Fibroblast of lung (primary cell): ENCODE measurements around the gene CLN5. TPM values are rescaled to one million over a fixed set of nuclear protein-coding genes. Genes with fewer than 3 reads are reported as not detected.

ENCODE experiments used
- DNase-seq, 2 donors: peaks; one replicate each; pipeline versions ENCODE4 v3.0.0 to v3.0.0-alpha.2; 2010; ENCODE audit warnings: low read depth in 2 of 2
- H2AFZ ChIP-seq: 2 replicates; pipeline ENCODE4 v1.5.1; 2012; ENCODE audit warnings: low read length, control low read depth, inconsistent platforms
- H3K27ac ChIP-seq: 2 replicates; pipeline ENCODE4 v1.5.1; 2011; ENCODE audit warnings: low read length, control low read depth; ENCODE audit not compliant: insufficient read depth
- H3K27me3 ChIP-seq: 2 replicates; pipeline ENCODE4 v1.5.1; 2011; ENCODE audit warnings: mild to moderate bottlenecking, low read length; ENCODE audit not compliant: control insufficient read depth, insufficient read depth
- H3K36me3 ChIP-seq: 2 replicates; pipeline ENCODE4 v1.5.1; 2011; ENCODE audit warnings: low read length; ENCODE audit not compliant: control insufficient read depth, insufficient read depth
- H3K4me1 ChIP-seq: 2 replicates; pipeline ENCODE4 v1.5.1; 2011; ENCODE audit warnings: low read length; ENCODE audit not compliant: control insufficient read depth, insufficient read depth; ENCODE audit errors: extremely low read depth
- H3K4me2 ChIP-seq: 2 replicates; pipeline ENCODE4 v1.5.1; 2011; ENCODE audit warnings: low read length, control low read depth; ENCODE audit not compliant: insufficient read depth; ENCODE audit errors: extremely low read depth
- H3K4me3 ChIP-seq, 4 experiments: fragments of 200-600 bp in 1 of 4; sonication (generic) in 1 of 4; replicated peaks in 1 of 4; 2 replicates each; pipeline ENCODE4 v1.5.1; 2011 to 2016; ENCODE audit warnings: low read length in 4 of 4, low read depth in 3 of 4, mild to moderate bottlenecking in 3 of 4, control low read depth in 2 of 4, inconsistent platforms in 1 of 4, mixed read lengths in 1 of 4; ENCODE audit not compliant: insufficient read depth in 1 of 4; ENCODE audit errors: control extremely low read depth in 1 of 4
- H3K79me2 ChIP-seq: 2 replicates; pipeline ENCODE4 v1.5.1; 2012; ENCODE audit warnings: mild to moderate bottlenecking, low read length, inconsistent platforms; ENCODE audit not compliant: control insufficient read depth, insufficient read depth
- H3K9ac ChIP-seq: 2 replicates; pipeline ENCODE4 v1.5.1; 2011; ENCODE audit warnings: mild to moderate bottlenecking, low read length, control low read depth; ENCODE audit not compliant: insufficient read depth
- H3K9me3 ChIP-seq: 2 replicates; pipeline ENCODE4 v1.5.1; 2012; ENCODE audit warnings: low read depth, low read length; ENCODE audit not compliant: control insufficient read depth, insufficient read depth
- H4K20me1 ChIP-seq: 2 replicates; pipeline ENCODE4 v1.5.1; 2011; ENCODE audit warnings: low read length; ENCODE audit not compliant: control insufficient read depth, insufficient read depth; ENCODE audit errors: extremely low read depth
- CTCF ChIP-seq, 2 donors: IDR thresholded peaks in 1 of 2; conservative IDR thresholded peaks in 1 of 2; 1 replicate in 1 of 2; 2 replicates in 1 of 2; pipeline ENCODE4 v1.5.1; 2011 to 2012; ENCODE audit warnings: low read length in 2 of 2, control low read depth in 1 of 2, inconsistent platforms in 1 of 2, low read depth in 1 of 2, mild to moderate bottlenecking in 1 of 2
- EZH2 ChIP-seq: IDR thresholded peaks from 2 replicates; pipeline ENCODE4 v1.5.1; 2012; ENCODE audit warnings: low read length, control low read depth, mild to moderate bottlenecking; ENCODE audit errors: missing control alignments
- polyA plus RNA-seq, 2 donors: library from polyadenylated mRNA; depleted of rRNA in 1 of 2; stranded (reverse) in 1 of 2; unstranded in 1 of 2; fragments of >200 nt; gene quantifications; 2 replicates each; pipeline ENCODE4 v1.2.1, GENCODE V29; 2011 to 2012; ENCODE audit warnings: missing spikeins in 1 of 2
- total RNA-seq: library from RNA; depleted of rRNA; stranded (reverse); fragments of >200 nt; gene quantifications from 2 replicates; pipeline ENCODE4 v1.2.1, GENCODE V29; 2014

The CLN5 gene
- total and polyA plus RNA-seq, 2 donors (not counting 1 experiment from before 2014, with no cell fraction given), result 30.0 to 37.8 TPM

- H3K27ac ChIP-seq, result no peak overlapping the region
- H3K79me2 ChIP-seq, result no peaks in the 10 kb centered on the region
- peaks cover 3% of the 10 kb centered on the region for H3K36me3 ChIP-seq
- no peak for DNase-seq
- H4K20me1 ChIP-seq, result no peaks in the 10 kb centered on the region
- no peak overlapping the region for H3K9ac ChIP-seq
- no peaks in the 10 kb centered on the region for H3K27me3 ChIP-seq
- no peak overlapping the region for H2AFZ ChIP-seq
- TF ChIP-seq CTCF (conservative IDR thresholded peaks at IDR 0.05 in 1 of 2, IDR thresholded peaks at IDR 0.05 in 1 of 2; ENCODE audit: low read depth in 1 of 2, low read length in 2 of 2) (no peak), EZH2 (no peak)
- no peak overlapping the region for H3K4me3 ChIP-seq
- no peaks in the 10 kb centered on the region for H3K4me1 ChIP-seq
- no peaks in the 10 kb centered on the region for H3K9me3 ChIP-seq
- H3K4me2 ChIP-seq, result no peak overlapping the region
Measured at GRCh38 chr13:77048681-77049080, 56.8 kb downstream of the CLN5 start.

GRCh38 chr13:77053192-77053591 is 61.3 kb downstream of the CLN5 start:
- H4K20me1 ChIP-seq, result no peaks in the 10 kb centered on the region
- no peaks in the 10 kb centered on the region for H3K27me3 ChIP-seq
- no peak overlapping the region for H3K4me2 ChIP-seq
- H3K9ac ChIP-seq, result no peak overlapping the region
- TF ChIP-seq EZH2 (no peak), CTCF (conservative IDR thresholded peaks at IDR 0.05 in 1 of 2, IDR thresholded peaks at IDR 0.05 in 1 of 2; ENCODE audit: low read depth in 1 of 2, low read length in 2 of 2) (no peak)
- no peaks in the 10 kb centered on the region for H3K9me3 ChIP-seq
- no peak for DNase-seq
- H3K79me2 ChIP-seq, result no peaks in the 10 kb centered on the region
- H3K4me3 ChIP-seq, result no peak overlapping the region
- no peaks in the 10 kb centered on the region for H3K4me1 ChIP-seq
- H2AFZ ChIP-seq, result no peak overlapping the region
- H3K36me3 ChIP-seq, result peaks cover 5% of the 10 kb centered on the region
- no peak overlapping the region for H3K27ac ChIP-seq

Other genes starting within 250 kb of the CLN5 start
- gene KCTD12, start 105.7 kb upstream of the CLN5 start, total RNA-seq, result 35.3 and 36.5 TPM in 2 replicates
- 9.9 and 48.2 TPM in 2 replicates for gene KCTD12, start 105.7 kb upstream of the CLN5 start, polyA plus RNA-seq
- not detected in 2 replicates for gene ACOD1, start 43.6 kb upstream of the CLN5 start, total RNA-seq
- gene ACOD1, start 43.6 kb upstream of the CLN5 start, polyA plus RNA-seq, result not detected in 2 replicates
- gene FBXL3, start 35.1 kb downstream of the CLN5 start, total RNA-seq, result 56.0 and 61.8 TPM in 2 replicates
- 33.0 and 48.5 TPM in 2 replicates for gene FBXL3, start 35.1 kb downstream of the CLN5 start, polyA plus RNA-seq